HG03469 (cell line): ENCODE results near the gene LYPD1.

Experiments used
- ATAC-seq: cut with Tn5 transposase; IDR thresholded peaks from one replicate; pipeline ENCODE4 v1.9.1; 2021; ENCODE audit warnings: mild to moderate bottlenecking, moderate library complexity, moderate number of reproducible peaks; ENCODE audit not compliant: unreplicated experiment

LYPD1 gene

DNA sequence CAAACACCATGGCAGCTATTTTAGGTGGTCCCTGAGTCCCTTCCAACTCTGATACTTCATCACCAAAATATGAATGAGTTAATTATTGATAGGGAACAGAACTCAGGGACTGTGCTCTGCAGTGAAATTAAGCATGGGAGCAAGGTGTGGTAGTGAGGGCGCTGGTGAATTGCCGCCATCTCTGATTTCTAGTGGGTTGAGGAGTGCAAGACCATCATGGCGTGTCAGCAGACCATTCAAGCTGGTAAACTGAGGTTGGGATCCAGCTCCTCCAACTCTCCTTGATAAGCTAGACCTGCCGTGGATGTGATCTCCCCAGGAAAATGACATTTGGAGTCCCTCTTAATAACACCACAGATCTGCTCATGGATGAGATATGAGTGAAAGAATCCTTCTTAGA, 70.4 kb downstream of the LYPD1 start:
- no peak for ATAC-seq

DNA sequence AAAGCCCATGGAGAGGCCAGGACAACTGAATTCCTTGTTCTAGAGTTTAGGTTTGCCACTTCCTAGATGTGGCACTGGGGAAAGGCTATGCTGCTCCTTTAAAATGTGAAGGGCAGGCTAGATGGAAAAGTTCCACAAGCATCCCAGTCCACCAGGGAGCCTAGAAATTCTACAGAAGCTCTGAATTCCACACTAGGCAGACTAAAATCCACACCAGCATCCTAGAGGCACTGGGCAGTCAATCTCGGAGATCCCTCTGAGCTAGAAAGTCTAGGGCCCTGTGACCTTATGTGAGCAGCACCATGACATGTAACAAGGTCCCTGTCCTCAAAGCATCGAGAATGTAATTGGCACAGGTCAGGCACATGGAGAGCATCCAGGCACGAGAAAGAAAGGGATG, 71.5 kb downstream of the LYPD1 start:
- ATAC-seq: no peak

DNA sequence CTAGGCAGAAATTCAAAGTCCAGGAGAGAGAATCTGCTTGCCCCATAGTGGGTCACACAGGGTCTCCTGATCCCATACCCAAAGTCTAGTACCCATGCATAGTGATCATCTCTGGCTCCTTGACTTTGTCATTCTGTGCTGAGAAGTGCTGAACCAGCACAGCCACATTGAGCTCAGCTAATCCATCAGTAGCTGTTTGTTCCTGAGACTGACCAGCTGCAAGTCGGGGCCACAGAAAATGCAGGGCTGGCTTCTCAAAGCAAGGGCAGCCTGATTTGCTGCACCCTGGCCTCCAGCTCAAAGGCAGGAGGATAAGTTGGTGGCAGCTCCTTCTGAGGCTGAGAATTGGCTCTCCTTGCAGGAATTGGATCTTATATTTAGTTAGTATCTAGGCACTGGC, 72.2 kb downstream of the LYPD1 start:
- ATAC-seq: no peak

DNA sequence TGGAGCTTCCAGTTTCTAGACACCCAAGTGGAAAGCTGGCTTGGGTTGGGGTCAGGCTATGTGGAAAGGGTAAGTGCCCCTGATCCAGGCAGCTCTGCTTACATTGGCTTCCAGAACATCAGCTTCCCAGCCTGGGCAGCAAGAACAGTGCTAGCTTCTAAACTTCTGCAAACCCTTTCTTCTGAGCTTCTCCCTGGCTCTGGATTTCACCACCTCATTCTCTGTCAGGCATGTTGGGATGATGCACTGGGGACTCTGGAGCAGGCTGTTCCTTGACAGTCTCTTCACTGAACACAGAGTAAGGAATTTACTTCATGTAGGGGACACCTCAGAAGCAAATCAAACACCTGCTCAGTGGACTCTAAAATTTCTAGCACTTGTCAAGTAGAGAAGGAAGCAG, 72.8 kb downstream of the LYPD1 start:
- ATAC-seq: no peak

DNA sequence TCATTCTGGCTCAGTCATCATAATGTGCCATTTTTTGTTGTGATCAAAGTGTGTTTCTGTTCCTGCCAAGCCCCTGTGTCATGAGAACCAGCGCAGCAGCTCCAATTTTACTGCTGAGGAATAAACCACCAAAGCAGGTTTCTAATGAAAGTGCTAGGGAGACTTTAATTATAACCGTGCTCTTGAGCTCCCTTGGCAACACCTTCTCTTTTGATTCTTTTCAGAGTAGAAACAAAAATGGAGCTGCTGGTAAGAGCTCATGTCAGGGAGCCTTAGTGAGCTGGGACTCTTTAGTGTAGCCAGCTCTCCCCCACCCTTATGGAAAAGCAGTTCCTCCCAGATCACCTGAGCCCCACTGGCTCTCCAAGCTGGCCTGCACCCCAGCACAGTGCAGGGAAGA, 74.3 kb downstream of the LYPD1 start:
- ATAC-seq: no peak

DNA sequence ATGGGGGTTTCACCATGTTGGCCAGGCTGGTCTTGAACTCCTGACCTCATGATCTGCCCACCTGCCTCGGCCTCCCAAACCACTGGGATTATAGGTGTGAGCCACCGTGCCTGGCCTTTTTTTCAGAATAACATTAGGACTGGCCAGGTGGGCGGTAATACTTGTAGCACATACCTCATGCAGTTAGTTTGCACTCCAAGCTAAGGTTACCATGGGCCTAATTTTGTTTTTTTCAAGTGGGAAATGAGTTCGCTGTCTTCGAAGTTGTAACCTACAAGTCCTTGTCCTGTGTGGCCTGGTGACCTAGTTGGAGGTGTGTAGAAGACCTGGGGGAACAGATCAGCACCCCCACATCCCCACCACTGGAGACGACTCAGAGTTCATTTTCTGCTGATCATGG, 74.8 kb downstream of the LYPD1 start:
- no peak for ATAC-seq
